ENCODE measurements around the gene ZNF592.
"Not testable (repeated sequence)": the region's sequence is repeated elsewhere in the genome, so short reads cannot be mapped to it uniquely, and the experiment has no call there.

Gene ZNF592

GRCh38 chr15:84840255-84840654 lies 91.9 kb downstream of the ZNF592 start:
- no peaks in the 10 kb centered on the region for H3K4me1 Mint-ChIP-seq
- peaks cover 2% of the 10 kb centered on the region for H3K36me3 Mint-ChIP-seq
- DNase-seq (ENCODE audit: low spot score in 2 of 2) (no peak), ATAC-seq (ENCODE audit: low read depth) (no peak)
- H3K4me3 Mint-ChIP-seq = no peak overlapping the region
- H3K27ac Mint-ChIP-seq = no peak overlapping the region
- no peaks in the 10 kb centered on the region for H3K9me3 Mint-ChIP-seq
- peaks cover 19% of the 10 kb centered on the region for H3K27me3 Mint-ChIP-seq

DNA sequence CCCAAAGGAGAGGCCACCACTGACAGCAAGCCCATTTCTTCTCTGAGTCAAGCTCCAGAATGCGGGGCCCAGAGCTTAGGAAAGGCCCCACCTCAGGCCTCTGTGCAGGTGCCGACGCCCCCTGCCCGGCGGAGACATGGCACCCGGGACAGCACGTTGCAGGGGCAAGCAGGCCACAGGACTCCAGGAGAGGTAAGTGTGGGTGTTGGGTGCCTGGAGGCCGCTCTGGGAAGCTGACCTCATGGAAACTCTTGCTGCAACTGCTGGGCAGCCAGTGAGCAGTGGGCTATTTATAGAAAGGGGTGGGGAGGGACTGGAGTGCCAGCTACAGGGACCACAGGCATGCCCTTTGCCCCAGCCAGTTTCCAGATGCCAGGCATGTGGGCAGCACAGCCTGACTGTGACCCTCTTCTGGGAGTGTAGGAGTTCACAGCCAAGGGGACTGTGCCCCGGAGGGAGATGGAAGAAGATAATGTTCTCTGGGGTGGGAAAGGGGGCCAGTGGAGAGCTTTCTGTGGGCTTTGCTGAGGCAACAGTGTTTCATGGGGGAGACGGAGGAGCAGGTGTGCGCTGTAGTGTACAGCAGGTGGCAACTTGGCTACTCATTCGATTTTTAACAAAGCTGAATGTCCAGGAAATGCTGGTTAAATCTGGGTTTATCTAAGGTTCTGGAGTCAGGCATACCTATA lies 92.5 kb downstream of the ZNF592 start:
- Mint-ChIP-seq H3K9me3 (no peaks in the 10 kb centered on the region), H3K4me3 (no peak overlapping the region), H3K27ac (no peak overlapping the region), H3K36me3 (no peaks in the 10 kb centered on the region), H3K4me1 (no peaks in the 10 kb centered on the region), H3K27me3 (peaks cover 12% of the 10 kb centered on the region)
- DNase-seq (ENCODE audit: low spot score in 2 of 2) = no peak
- no peak for ATAC-seq (ENCODE audit: low read depth)

DNA sequence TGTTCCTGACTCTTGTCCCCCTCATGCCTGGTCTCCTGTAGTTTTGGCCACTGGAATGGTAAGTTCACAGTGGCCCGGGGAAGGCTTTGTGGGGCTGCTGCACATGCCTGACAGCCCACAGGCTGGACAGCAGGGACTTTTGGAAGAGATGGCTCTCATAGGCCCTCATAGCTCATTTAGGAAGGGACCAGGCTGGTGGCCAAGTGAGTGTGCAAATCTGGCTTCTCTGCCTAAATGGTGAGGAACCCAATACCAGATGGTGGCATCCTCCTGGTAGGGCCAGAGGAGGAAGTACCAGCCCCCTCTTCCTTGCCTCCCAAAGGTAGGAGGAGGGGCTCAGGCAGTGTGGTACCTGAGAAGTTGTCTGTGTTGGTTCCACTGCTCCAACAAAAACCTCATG lies 94.4 kb downstream of the ZNF592 start:
- Mint-ChIP-seq H3K4me3 (no peak overlapping the region), H3K27me3 (peaks cover 8% of the 10 kb centered on the region), H3K4me1 (no peaks in the 10 kb centered on the region)

GRCh38 chr15:84844964-84845363 lies 96.6 kb downstream of the ZNF592 start:
- DNase-seq (ENCODE audit: low spot score in 2 of 2) (no peak), ATAC-seq (ENCODE audit: low read depth) (no peak)
- Mint-ChIP-seq H3K27me3 (peaks cover 8% of the 10 kb centered on the region), H3K27ac (no peak overlapping the region), H3K36me3 (peaks cover 7% of the 10 kb centered on the region), H3K9me3 (peaks cover 6% of the 10 kb centered on the region), H3K4me1 (no peaks in the 10 kb centered on the region), H3K4me3 (no peak overlapping the region)

More for the DNA sequence above, 94.4 kb downstream of the ZNF592 start:
- DNase-seq (ENCODE audit: low spot score in 2 of 2) = no peak
- ATAC-seq (ENCODE audit: low read depth) = no peak
- H3K36me3 Mint-ChIP-seq = peaks cover 5% of the 10 kb centered on the region
- H3K27ac Mint-ChIP-seq = no peak overlapping the region
- peaks cover 4% of the 10 kb centered on the region for H3K9me3 Mint-ChIP-seq

GRCh38 chr15:84845631-84846030 lies 97.2 kb downstream of the ZNF592 start:
- H3K36me3 Mint-ChIP-seq; H3K4me3 Mint-ChIP-seq; H3K27ac Mint-ChIP-seq; H3K4me1 Mint-ChIP-seq; H3K9me3 Mint-ChIP-seq; H3K27me3 Mint-ChIP-seq; ATAC-seq (ENCODE audit: low read depth): not testable (repeated sequence)
- peak; percentile 11 to 18 for DNase-seq (ENCODE audit: low spot score in 2 of 2)

- no peak for ATAC-seq (ENCODE audit: low read depth)
These were observed 97.9 kb downstream of the ZNF592 start for GRCh38 chr15:84846269-84846668.

DNA sequence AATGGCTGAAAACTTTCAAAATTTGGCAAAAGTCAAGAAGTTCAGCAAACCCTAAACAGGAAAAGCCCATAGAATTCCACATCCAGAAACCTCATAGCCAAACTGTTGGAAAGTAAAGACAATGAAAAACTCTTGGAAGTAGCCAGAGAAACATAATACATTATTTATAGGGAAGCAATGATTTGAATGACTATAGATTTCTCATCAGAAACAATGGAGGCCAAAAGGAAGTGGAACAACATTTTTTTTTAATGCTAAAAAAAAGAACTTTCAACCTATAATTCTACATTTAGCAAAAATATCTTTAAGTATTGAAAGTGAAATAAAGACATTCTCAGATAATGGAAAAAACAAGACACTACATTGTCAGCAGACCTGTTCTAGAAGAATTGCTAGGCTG lies 99.0 kb downstream of the ZNF592 start:
- peaks cover 4% of the 10 kb centered on the region for H3K27me3 Mint-ChIP-seq
- ATAC-seq (ENCODE audit: low read depth) = no peak
- H3K9me3 Mint-ChIP-seq = peaks cover 6% of the 10 kb centered on the region
- DNase-seq (ENCODE audit: low spot score in 2 of 2) = no peak
- no peak overlapping the region for H3K4me3 Mint-ChIP-seq
- H3K36me3 Mint-ChIP-seq = peaks cover 7% of the 10 kb centered on the region
- H3K4me1 Mint-ChIP-seq = no peaks in the 10 kb centered on the region
- H3K27ac Mint-ChIP-seq = no peak overlapping the region

More at GRCh38 chr15:84846269-84846668, 97.9 kb downstream of the ZNF592 start:
- no peak overlapping the region for H3K4me3 Mint-ChIP-seq
- peaks cover 6% of the 10 kb centered on the region for H3K9me3 Mint-ChIP-seq
- H3K27me3 Mint-ChIP-seq = peaks cover 6% of the 10 kb centered on the region
- H3K36me3 Mint-ChIP-seq = peaks cover 7% of the 10 kb centered on the region
- no peak for DNase-seq (ENCODE audit: low spot score in 2 of 2)
- H3K4me1 Mint-ChIP-seq = no peaks in the 10 kb centered on the region
- H3K27ac Mint-ChIP-seq = no peak overlapping the region

- H3K4me1 Mint-ChIP-seq = no peaks in the 10 kb centered on the region
- peaks cover 4% of the 10 kb centered on the region for H3K36me3 Mint-ChIP-seq
- ATAC-seq (ENCODE audit: low read depth) = no peak
- H3K27me3 Mint-ChIP-seq = peaks cover 3% of the 10 kb centered on the region
- DNase-seq (ENCODE audit: low spot score in 2 of 2) = no peak
- H3K4me3 Mint-ChIP-seq = no peak overlapping the region
- peaks cover 3% of the 10 kb centered on the region for H3K9me3 Mint-ChIP-seq
- H3K27ac Mint-ChIP-seq = no peak overlapping the region
These were observed 103.8 kb downstream of the ZNF592 start for GRCh38 chr15:84852212-84852611.

DNA sequence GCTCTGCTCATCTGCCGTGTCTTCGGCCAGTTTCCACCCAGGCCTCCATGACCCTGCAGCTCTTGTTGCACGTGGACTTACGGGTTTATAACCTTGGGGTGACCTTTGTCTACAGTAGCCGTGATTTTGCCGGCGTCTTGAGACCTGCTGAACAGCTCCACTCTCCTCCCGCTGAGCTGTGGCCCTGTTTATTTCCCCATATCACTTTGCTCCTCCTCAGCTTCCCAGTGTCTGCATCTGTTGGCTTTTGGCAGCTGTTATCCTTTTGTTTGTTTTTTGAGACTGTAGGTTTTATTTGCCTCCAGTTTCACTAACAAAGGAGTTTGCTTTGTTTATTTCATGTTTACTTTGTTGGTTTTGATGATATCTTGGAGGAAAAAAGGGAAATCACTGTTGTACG lies 106.7 kb downstream of the ZNF592 start:
- ATAC-seq (ENCODE audit: low read depth) (no peak), DNase-seq (ENCODE audit: low spot score in 2 of 2) (no peak)
- Mint-ChIP-seq H3K4me1 (no peaks in the 10 kb centered on the region), H3K36me3 (no peaks in the 10 kb centered on the region), H3K27ac (no peak overlapping the region), H3K27me3 (peaks cover 3% of the 10 kb centered on the region), H3K4me3 (no peak overlapping the region), H3K9me3 (no peaks in the 10 kb centered on the region)

DNA sequence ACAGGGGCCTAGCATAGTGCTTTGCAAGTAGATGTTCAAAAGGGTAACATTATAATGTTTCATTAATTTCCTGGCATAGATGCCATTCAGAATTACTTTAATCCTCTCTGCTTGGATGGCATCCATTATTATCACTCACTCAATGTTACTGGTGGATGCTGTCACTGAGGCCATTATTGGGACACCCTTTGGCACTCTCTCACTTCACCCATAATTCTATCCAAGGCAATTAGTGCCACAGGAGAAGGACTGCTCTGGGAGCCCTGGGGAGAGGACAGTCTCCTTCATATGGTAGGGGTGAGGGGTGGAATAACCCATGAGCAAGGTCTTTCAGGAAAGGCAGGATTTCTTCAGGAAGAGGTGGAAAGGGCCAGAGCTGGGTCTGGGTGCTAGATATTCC lies 107.4 kb downstream of the ZNF592 start:
- no peak overlapping the region for H3K27ac Mint-ChIP-seq
- DNase-seq (ENCODE audit: low spot score in 2 of 2) (no peak), ATAC-seq (ENCODE audit: low read depth) (no peak)
- no peaks in the 10 kb centered on the region for H3K36me3 Mint-ChIP-seq
- H3K4me1 Mint-ChIP-seq = no peaks in the 10 kb centered on the region
- H3K27me3 Mint-ChIP-seq = peaks cover 3% of the 10 kb centered on the region
- no peak overlapping the region for H3K4me3 Mint-ChIP-seq
- H3K9me3 Mint-ChIP-seq = no peaks in the 10 kb centered on the region

Measured in memory B cell (primary cell).